ENCODE data around the gene MAP7. TPM values are rescaled to one million over a fixed set of nuclear protein-coding genes. Genes with fewer than 3 reads are reported as not detected.

MAP7 gene
- polyA plus RNA-seq, 1 donor from 2014 or later, result 5.1 TPM

DNA sequence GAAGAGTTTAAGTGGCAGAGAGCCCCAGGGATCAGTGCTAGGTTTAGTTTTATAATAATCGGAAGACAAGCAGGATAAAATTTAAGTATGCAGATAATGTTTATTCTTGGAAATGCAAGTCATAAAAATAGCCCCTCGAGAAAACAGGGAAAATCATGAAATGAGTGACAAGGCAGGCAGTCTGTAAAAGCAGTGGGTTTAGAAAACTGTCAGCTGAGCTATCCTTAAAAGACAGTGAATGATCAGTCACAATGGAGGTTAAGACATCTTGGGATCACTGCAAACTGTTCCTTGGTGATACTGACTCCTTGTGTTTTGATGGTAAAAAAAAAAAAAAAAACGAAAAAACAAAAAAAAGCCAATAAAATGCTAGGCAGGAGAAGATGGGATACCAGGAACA, 199.3 kb downstream of the MAP7 start:
- no peaks in the 10 kb centered on the region for H3K27me3 ChIP-seq (ENCODE audit: insufficient read depth, low read depth, low read length)
- peak overlapping the region; percentile 70 for H3K27ac ChIP-seq (ENCODE audit: low read length)
- TF ChIP-seq EP300 (conservative IDR thresholded peaks at IDR 0.05; ENCODE audit: poor library complexity, severe bottlenecking) (peak; percentile 85), POLR2AphosphoS5 (IDR thresholded peaks at IDR 0.05) (peak; percentile 50), EZH2 (IDR thresholded peaks at IDR 0.05; ENCODE audit: borderline replicate concordance, insufficient read depth, low read length, poor library complexity, severe bottlenecking) (no peak), RAD21 (conservative IDR thresholded peaks at IDR 0.05) (peak; percentile 49), CTCF (IDR thresholded peaks at IDR 0.05; ENCODE audit: poor library complexity, severe bottlenecking) (peak; percentile 44)
- no peaks in the 10 kb centered on the region for H4K20me1 ChIP-seq (ENCODE audit: insufficient read depth)
- no peaks in the 10 kb centered on the region for H3F3A ChIP-seq (ENCODE audit: insufficient read depth, low read length, poor library complexity, severe bottlenecking)
- H3K9me2 ChIP-seq (ENCODE audit: insufficient read depth, low read length), result no peaks in the 10 kb centered on the region
- H3K9me3 ChIP-seq (ENCODE audit: low read length), result no peaks in the 10 kb centered on the region
- H3K79me2 ChIP-seq (replicated peaks; ENCODE audit: insufficient read depth, low read length), result no peaks in the 10 kb centered on the region
- peak overlapping the region; percentile 28 for H3K9ac ChIP-seq (ENCODE audit: low read length)
- no peaks in the 10 kb centered on the region for H3K36me3 ChIP-seq (ENCODE audit: insufficient read depth, low read length)
- no peak overlapping the region for H3K4me2 ChIP-seq (ENCODE audit: low read length)
- peak overlapping the region; percentile 40 for H3K4me3 ChIP-seq (ENCODE audit: low read length)
- no peak overlapping the region for H2AFZ ChIP-seq (ENCODE audit: low read depth, low read length)

- Histone ChIP-seq H3K27ac (ENCODE audit: low read length) (no peak overlapping the region), H4K20me1 (ENCODE audit: insufficient read depth) (no peaks in the 10 kb centered on the region), H3K36me3 (ENCODE audit: insufficient read depth, low read length) (no peaks in the 10 kb centered on the region), H3K9ac (ENCODE audit: low read length) (no peak overlapping the region), H3K79me2 (replicated peaks; ENCODE audit: insufficient read depth, low read length) (no peaks in the 10 kb centered on the region), H2AFZ (ENCODE audit: low read depth, low read length) (no peak overlapping the region), H3K9me2 (ENCODE audit: insufficient read depth, low read length) (no peaks in the 10 kb centered on the region), H3F3A (ENCODE audit: insufficient read depth, low read length, poor library complexity, severe bottlenecking) (no peaks in the 10 kb centered on the region), H3K27me3 (ENCODE audit: insufficient read depth, low read depth, low read length) (no peaks in the 10 kb centered on the region), H3K4me3 (ENCODE audit: low read length) (no peak overlapping the region), H3K9me3 (ENCODE audit: low read length) (no peaks in the 10 kb centered on the region), H3K4me2 (ENCODE audit: low read length) (no peak overlapping the region)
- TF ChIP-seq SMC3 (conservative IDR thresholded peaks at IDR 0.05; ENCODE audit: poor library complexity) (no peak), REST (IDR thresholded peaks at IDR 0.05; ENCODE audit: borderline replicate concordance) (no peak), EP300 (conservative IDR thresholded peaks at IDR 0.05; ENCODE audit: poor library complexity, severe bottlenecking) (no peak), POLR2AphosphoS5 (IDR thresholded peaks at IDR 0.05) (no peak), MXI1 (conservative IDR thresholded peaks at IDR 0.05; ENCODE audit: poor library complexity, severe bottlenecking) (no peak), CTCF (IDR thresholded peaks at IDR 0.05; ENCODE audit: poor library complexity, severe bottlenecking) (no peak), RAD21 (conservative IDR thresholded peaks at IDR 0.05) (no peak), EZH2 (IDR thresholded peaks at IDR 0.05; ENCODE audit: borderline replicate concordance, insufficient read depth, low read length, poor library complexity, severe bottlenecking) (no peak), TAF1 (IDR thresholded peaks at IDR 0.05; ENCODE audit: low read depth) (no peak)
Measured at GRCh38 chr6:136347847-136348246, 202.4 kb downstream of the MAP7 start.

Data from neural cell (in vitro differentiated cells).